ENCODE measurements around the gene SLC26A1.

SLC26A1 gene

GRCh38 chr4:1018147-1019020, 25.2 kb upstream of the SLC26A1 start:
- TF ChIP-seq CTCF (IDR thresholded peaks at IDR 0.05; ENCODE audit: extremely low read depth, insufficient read depth, missing control alignments) = no peak
- in situ Hi-C loops (cut with MboI; ENCODE audit: low pct_unique_long_range_greater_than_20kb, low sequenced_read_pairs, unreplicated experiment) = no loop called here
- no peak for DNase-seq (ENCODE audit: low spot score)

GRCh38 chr4:1017706-1018105, 24.5 kb upstream of the SLC26A1 start:
- DNase-seq (ENCODE audit: low spot score) = no peak
- in situ Hi-C loops (cut with MboI; ENCODE audit: low pct_unique_long_range_greater_than_20kb, low sequenced_read_pairs, unreplicated experiment) = no loop called here
- TF ChIP-seq CTCF (IDR thresholded peaks at IDR 0.05; ENCODE audit: extremely low read depth, insufficient read depth, missing control alignments) = no peak

GRCh38 chr4:1017211-1017610, 24.0 kb upstream of the SLC26A1 start:
- no peak for TF ChIP-seq CTCF (IDR thresholded peaks at IDR 0.05; ENCODE audit: extremely low read depth, insufficient read depth, missing control alignments)
- DNase-seq (ENCODE audit: low spot score) = no peak
- in situ Hi-C loops (cut with MboI; ENCODE audit: low pct_unique_long_range_greater_than_20kb, low sequenced_read_pairs, unreplicated experiment) = no loop called here

- TF ChIP-seq CTCF (IDR thresholded peaks at IDR 0.05; ENCODE audit: extremely low read depth, insufficient read depth, missing control alignments) = no peak
- in situ Hi-C loops (cut with MboI; ENCODE audit: low pct_unique_long_range_greater_than_20kb, low sequenced_read_pairs, unreplicated experiment) = no loop called here
- no peak for DNase-seq (ENCODE audit: low spot score)
Measured at GRCh38 chr4:1015746-1016145, 22.5 kb upstream of the SLC26A1 start.

- in situ Hi-C loops (cut with MboI; ENCODE audit: low pct_unique_long_range_greater_than_20kb, low sequenced_read_pairs, unreplicated experiment) = no loop called here
- no peak for DNase-seq (ENCODE audit: low spot score)
- no peak for TF ChIP-seq CTCF (IDR thresholded peaks at IDR 0.05; ENCODE audit: extremely low read depth, insufficient read depth, missing control alignments)
Measured at GRCh38 chr4:1015179-1015578, 22.0 kb upstream of the SLC26A1 start.

- no peak for TF ChIP-seq CTCF (IDR thresholded peaks at IDR 0.05; ENCODE audit: extremely low read depth, insufficient read depth, missing control alignments)
- in situ Hi-C loops (cut with MboI; ENCODE audit: low pct_unique_long_range_greater_than_20kb, low sequenced_read_pairs, unreplicated experiment) = no loop called here
Measured at GRCh38 chr4:1014291-1015167, 21.3 kb upstream of the SLC26A1 start.

More at GRCh38 chr4:1014291-1015167, 21.3 kb upstream of the SLC26A1 start:
- no peak for DNase-seq (ENCODE audit: low spot score)
